GM18526 (cell line): ENCODE measurements around the gene DNAL4.

Source experiments
- POLR2A ChIP-seq: IDR thresholded peaks from 3 replicates; pipeline ENCODE4 v1.6.1; 2011; ENCODE audit not compliant: insufficient read length; ENCODE audit errors: extremely low read depth

DNAL4 gene

GRCh38 chr22:38793721-38794466 is at the start of gene DNAL4:
Gene DNAL4, minus strand, starts transcription at chr22:38794143. Its CDS starts 11,412 bp downstream, at chr22:38782731.
- TF ChIP-seq POLR2A = no peak

GRCh38 chr22:38843201-38843656 is 49.3 kb upstream of the DNAL4 start:
- TF ChIP-seq POLR2A = no peak

GRCh38 chr22:38842512-38843200 is 48.7 kb upstream of the DNAL4 start:
- no peak for TF ChIP-seq POLR2A

- no peak for TF ChIP-seq POLR2A
Measured at GRCh38 chr22:38841635-38842034, 47.7 kb upstream of the DNAL4 start.

- TF ChIP-seq POLR2A = no peak
Measured at GRCh38 chr22:38841211-38841610, 47.3 kb upstream of the DNAL4 start.

- no peak for TF ChIP-seq POLR2A
Measured at GRCh38 chr22:38840129-38840528, 46.2 kb upstream of the DNAL4 start.

GRCh38 chr22:38839686-38840085 is 45.7 kb upstream of the DNAL4 start:
- TF ChIP-seq POLR2A = no peak

- TF ChIP-seq POLR2A = no peak
Measured at GRCh38 chr22:38837414-38837928, 43.5 kb upstream of the DNAL4 start.

- no peak for TF ChIP-seq POLR2A
Measured at GRCh38 chr22:38835888-38836301, 42.0 kb upstream of the DNAL4 start.

- no peak for TF ChIP-seq POLR2A
Measured at GRCh38 chr22:38834991-38835390, 41.0 kb upstream of the DNAL4 start.

GRCh38 chr22:38834215-38834953 is 40.4 kb upstream of the DNAL4 start:
- no peak for TF ChIP-seq POLR2A

GRCh38 chr22:38833061-38833460 is 39.1 kb upstream of the DNAL4 start:
- no peak for TF ChIP-seq POLR2A

- TF ChIP-seq POLR2A = no peak
Measured at GRCh38 chr22:38832005-38832978, 38.3 kb upstream of the DNAL4 start.

- no peak for TF ChIP-seq POLR2A
Measured at GRCh38 chr22:38831166-38831945, 37.4 kb upstream of the DNAL4 start.
